ENCODE results near the gene NKX1-1.
"Not testable (repeated sequence)": the region's sequence is repeated elsewhere in the genome, so short reads cannot be mapped to it uniquely, and the experiment has no call there.

Gene NKX1-1

DNA sequence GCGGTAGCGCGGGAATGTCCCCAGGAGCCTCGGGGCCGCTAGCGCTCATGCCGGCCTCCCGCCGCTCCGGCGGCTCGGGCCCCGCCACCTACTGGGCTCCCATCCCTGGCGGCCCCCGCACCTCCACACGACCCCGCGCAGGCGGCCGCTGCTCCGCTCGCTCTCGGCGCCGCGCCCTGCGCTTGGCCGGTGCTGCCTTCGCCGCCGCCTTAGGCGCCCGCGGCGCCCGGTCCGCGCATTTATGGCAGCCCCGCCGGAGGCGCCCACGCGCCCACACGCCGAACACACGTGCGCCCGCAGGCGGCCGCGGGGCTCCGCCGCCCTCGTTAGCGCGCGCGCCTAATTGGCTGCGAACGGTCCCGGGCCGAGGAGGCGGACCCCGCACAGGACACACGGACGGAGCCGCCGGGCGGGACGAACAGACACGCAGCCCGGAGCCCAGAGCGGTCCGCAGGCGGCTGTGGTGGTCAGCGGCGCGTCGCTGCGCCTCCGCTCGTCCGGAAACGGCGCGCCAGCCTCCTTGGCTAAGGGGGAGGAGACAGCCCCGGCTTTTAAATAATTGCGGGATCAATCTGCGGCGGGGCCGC, at the start of gene NKX1-1:
TSS of gene NKX1-1 (minus strand) at position 49 of the 587 bp plus-strand sequence. CDS start at position 49, 0 bp downstream.
- no peak for DNase-seq (ENCODE audit: low read depth)

DNA sequence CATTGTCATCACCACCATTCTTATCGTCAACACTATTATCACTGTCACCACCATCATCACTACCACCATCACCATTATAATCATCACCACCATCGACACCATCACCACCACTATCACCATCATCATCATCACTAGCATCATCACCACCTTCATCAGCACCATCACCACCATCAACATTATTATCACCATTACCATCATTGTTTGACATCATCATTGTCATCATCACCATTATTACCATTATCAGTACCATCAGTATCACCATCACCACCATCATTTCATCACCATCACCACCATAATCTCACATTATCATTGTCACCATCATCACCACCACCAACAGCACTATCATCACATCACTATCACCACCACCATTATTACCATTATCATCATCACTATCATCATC, 47.5 kb upstream of the NKX1-1 start:
- no peak for DNase-seq (ENCODE audit: low read depth)

DNA sequence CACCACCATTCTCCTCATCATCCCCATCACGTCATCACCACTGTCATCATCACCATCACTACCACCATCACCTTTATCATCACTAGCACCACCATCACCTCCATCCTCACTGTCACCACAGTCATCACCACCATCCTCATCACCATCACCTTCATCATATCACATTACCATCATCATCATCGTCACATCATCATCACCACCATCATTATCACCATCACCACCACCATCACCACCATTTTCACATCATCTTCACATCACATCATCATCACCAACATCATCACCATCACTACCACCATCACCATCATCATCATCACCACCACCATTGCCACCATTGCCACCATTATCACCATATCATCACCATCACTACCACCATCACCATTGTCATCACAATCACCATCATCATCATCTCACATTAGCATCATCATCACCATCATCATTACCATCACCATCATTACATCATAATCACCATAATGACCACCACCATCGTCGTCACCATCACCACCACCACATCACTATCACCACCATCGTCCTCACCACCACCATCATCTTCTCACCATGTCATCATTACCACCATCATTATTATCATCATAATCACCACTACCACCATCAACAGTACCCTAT, 46.3 kb upstream of the NKX1-1 start:
- DNase-seq (ENCODE audit: low read depth) = no peak

DNA sequence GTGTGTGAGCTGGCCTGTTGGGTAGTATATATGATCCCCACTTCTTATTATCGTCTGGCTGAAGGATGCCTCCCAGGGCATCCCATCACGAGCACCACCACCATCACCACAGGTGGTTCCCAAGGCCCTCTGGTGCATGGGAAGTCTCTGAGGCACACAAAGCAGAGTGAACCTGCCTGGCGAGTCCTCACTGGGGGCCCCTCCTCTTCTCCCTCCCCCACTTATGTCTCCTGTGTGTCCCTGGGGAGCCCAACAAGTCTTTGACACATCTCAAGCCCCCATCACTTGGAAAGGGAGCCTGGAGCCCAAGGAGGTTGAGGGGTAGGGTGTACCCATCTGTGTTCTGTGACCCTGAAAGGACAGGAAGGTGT, 45.5 kb upstream of the NKX1-1 start:
- no peak for DNase-seq (ENCODE audit: low read depth)

DNA sequence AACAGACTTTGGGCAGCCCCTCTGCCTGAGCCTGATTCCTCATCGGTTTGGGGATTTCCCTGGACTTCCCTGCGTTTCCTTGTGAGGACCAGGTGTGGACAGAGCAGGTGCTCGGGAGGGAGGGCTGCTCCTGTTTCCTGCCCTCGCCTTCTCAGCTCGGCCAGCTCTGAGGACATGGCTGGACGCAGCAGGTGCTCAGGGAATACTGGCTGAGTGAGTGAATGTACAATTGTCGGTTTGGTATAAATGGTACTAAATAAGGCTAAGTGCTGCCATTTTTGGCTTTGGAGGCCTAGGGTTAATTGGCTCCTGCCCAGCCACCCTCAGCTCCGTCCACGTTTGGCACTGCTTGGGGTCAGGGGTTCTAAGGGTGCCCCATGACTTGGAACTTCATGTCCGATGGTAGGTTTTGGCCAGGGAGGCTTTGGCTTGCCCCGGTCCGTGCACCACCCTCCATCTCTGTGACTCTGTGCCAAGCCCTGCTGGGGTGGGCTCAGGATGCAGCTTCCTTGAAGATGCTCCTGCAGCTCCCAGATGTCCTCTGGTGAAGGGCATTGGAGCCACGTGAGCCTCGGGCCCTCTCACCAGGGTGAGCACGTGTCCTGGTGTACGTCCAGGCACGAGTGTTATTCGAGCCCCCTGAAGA, 45.0 kb upstream of the NKX1-1 start:
- no peak for DNase-seq (ENCODE audit: low read depth)

DNA sequence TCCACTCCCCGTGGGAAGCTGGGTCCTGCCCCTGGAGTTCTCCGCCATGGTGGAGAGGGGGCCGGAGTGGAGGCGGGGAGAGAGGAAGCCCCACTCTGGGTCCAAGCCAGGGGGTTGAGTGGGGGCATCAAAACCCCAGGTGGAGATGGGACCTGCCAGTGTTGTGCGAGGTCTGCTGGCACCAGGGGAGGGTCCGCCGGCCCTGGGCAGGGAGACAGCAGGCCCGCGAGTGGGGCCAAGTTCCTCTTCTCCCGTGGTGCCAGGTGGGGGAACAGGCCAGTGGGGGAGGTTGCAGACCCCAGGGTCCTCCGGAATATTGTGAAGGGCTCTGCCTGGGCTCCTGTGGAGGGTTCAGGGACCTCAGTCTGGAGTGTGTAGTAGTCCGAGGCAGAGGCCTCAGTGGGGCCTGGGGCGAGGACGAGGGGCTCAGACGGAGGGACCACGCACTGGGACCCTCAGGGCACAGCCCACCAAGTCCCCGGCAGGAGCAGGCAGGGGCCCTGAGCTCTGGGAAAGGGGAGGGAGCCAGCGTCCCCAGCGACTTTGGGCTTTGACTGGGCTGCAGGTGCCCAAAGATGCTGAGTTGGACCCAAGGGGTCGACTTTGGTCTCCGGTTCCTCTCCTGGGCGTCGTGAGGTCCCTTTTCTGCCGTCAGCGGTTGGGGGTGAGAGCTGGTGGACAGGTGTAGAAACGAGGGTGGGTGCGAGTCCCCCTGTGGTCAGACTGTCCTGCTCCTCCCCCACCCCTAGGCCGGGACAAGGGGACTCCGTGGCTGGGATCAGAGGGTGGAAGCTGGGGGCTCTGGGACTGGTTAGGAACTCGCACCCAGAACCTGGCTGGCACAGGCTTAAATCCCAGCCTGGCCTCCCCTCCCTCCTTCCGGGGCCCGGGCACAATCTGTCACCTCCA, 43.8 kb upstream of the NKX1-1 start:
- DNase-seq (ENCODE audit: low read depth) = no peak

DNA sequence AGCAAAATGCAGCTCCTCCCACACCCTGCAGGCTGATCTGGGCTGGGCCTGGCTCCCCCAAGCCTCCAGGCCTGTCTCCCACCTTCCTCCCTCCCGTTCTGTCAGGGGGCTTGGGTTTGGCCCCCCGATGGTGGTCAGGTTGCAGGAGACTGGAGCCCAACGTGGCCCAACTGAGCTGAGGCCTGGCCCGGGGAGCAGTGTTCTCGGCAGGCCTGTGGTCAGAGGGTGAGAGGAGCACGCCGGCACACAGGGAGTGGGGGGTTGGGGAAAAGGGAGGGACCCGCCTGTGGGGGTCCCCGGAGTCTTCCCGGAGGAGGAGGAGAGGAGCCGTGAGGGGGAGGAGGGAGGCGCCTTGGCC, 43.2 kb upstream of the NKX1-1 start:
- no peak for DNase-seq (ENCODE audit: low read depth)

DNA sequence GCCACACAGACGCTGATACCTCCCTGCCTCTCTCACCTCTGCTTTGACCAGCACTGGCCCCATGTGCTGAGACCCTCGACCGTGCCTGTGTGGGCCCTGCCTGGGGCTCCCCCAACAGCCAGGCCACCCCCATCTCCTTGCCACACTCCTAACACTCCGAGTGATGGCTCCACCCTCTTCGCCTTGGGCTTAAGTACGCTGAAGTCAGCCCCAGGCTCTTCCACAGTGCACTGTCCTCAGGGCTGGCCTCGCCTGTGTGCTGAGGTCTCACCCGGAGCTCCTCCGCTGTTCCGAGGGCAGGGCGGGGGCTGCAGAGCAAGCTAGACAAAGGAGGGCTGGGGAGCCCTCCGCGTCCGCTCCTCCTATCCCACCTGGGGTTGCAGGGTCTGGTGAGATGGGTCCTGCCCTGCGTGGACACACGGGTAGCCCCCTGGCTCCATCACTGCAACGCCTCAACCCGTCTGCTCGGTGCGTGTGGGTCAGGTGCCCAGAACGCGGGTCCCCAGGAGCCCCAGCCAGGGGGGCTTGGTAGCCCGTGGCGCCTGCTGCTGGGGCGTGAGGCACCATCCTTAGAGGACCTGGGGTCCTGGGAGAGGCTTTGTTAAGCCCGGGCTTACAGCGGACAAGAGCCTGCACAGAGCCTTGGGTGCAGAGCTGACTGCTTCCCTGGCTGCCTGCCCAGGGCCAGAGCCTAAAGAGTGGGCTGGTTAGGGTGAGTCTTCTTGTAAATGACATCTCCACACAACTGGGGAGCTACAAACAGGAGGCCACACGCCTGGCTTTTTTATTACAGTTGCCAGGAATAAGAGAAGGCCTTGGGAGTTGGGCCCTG, 42.6 kb upstream of the NKX1-1 start:
- no peak for DNase-seq (ENCODE audit: low read depth)

DNA sequence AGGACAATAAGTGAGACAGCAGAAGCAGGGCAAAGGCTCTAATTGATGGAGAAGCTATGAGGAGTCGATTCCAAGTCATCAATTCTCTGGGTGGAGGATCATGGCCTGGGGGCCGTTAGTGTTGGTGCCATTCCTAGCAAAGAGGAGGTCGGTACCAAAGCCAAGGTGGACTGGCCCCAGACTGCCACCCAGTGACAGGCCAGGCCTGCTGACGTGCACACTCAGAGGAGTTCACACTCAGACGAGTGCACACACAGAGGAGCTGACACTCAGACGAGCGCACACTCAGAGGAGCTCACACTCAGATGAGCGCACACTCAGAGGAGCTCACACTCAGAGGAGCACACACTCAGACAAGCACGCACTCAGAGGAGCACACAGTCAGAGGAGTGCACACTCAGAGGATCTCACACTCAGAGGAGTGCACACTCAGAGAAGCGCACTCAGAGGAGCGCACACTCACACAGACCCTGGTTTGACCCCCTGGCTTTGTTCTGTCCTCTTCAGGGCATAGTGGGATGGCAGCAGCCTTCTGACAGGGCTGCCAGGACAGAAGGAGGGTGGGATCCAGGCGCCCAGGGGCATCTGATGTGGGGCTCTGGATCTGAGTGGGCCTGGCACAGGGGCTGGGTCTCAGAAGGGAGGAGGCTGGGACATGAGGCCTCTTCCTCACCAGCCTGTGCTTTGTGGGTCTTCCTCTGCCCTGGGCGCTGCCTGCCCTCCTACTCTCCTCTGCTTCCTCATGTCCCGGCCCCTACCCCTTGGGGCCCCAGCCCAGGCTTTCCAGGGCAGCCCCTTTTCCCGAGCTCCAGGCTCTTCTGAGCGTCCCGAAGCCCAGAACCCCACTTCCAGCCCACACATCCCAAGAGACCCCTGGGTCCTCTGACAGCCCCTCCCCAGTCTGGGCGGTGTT, 41.7 kb upstream of the NKX1-1 start:
- DNase-seq (ENCODE audit: low read depth) = no peak

DNA sequence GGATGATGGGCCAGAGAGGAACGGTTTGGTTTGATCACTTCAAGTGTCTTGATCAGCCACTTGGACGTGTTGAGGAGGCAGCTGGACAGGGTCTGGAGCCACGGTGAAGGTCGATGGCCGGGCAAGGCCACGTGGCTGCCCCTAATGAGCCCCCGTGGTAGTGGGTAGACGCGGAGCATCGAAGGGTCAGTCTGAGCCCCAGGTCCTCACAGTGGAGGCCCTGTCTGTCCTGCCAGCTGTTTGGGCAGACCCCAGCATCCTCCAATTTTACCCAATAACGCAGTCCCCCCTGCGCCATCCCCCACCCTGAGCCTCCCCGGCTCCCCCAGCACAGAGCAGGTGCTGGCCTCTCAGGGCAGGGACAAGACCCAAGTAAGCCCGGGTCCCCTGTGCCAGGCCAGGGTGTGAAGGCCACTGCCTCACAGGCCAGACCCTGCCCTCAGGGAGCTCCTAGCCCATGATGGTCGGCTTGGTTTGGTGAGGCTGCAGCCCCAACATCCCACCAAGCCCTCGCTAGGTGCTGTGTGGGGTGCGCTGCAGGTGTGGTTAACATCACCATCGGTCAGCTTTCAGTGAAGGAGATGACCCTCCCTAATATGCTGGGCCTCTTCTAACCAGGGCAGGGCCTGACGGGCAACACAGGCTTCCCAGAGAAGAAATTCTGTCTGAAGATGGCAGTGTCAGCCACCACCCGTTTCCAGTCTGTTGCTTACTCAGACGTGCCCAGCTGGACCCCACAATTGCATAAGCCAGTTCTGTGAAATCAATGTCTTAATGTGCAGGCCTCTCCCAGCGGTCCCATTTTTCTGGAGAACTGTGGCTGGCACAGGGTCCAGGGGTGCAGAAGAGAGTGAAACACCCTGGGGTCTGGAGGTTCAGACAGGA, 40.5 kb upstream of the NKX1-1 start:
- no peak for DNase-seq (ENCODE audit: low read depth)

DNA sequence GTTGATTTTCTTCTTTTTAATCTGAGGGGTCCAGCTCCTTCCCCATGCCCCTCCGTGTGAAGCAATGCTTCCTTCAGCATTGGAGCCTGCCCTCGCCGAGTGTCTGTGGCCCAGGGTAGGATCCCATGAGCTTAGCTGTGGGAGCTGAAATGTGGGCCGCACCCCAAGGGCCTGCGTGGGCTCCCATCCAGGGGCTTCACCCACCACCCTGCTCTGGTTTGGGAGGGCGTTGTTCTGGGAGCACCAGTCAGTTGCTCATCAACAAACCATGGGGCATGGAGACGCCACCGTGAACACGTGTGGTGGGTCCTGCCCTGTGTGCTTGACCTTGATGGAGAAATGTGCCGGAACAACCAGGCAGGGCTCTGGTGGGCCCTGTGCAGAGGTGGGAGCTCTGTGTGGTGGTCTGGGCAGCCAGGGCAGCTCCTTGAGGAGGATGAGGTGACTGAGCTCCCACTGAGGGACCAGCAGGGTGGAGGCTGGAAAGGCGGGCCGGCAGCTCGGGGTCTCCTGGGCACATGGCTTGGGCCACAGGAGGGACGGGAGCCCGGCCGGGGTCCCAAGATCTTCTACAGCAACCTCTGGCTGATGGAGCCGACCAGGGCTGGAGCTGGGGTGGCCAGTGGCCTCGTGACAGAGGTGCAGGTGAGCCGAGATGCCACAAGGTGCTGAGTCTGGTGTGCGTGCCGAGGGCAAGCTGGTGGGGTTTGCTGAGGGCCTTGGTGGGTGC, 39.6 kb upstream of the NKX1-1 start:
- DNase-seq (ENCODE audit: low read depth) = no peak

DNA sequence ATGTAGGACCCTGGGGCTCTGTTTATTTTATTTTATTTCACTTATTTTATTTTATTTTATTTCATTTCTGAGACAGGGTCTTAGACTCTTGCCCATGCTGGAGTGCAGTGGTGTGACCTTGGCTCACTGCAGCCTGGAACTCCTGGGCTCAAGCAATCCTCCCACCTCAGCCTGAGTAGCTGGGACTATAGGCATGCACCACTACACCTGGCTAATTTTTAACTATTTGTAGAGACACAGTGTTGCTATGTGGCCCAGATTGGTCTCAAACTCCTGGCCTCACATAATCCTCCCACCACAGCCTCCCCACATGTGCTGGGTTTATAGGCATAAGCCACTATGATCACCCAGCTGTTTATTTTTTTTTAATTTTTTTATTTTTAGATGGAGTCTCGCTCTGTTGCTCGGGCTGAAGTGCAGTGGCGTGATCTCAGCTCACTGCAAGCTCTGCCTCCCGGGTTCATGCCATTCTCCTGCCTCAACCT, 37.5 kb upstream of the NKX1-1 start:
- DNase-seq (ENCODE audit: low read depth) = not testable (repeated sequence)

DNA sequence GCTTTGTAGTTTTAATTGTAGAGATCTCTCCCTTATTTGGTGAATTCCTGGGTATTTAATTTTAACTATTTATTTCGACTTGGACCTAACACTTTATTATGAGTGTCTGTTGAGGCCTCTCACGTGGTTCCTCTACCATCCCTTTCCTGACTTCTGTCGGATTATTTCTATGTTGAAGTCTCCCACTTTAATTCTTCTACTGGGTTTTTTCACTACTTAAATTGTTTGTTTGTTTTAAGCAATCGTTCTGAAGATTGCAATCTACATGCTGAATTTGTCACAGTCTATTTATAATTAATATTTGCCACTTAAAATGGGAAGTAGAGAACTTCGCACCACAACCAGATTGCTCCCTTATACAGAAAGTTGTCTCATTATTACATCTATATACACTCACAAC, 20.8 kb upstream of the NKX1-1 start:
- DNase-seq (ENCODE audit: low read depth) = no peak

DNA sequence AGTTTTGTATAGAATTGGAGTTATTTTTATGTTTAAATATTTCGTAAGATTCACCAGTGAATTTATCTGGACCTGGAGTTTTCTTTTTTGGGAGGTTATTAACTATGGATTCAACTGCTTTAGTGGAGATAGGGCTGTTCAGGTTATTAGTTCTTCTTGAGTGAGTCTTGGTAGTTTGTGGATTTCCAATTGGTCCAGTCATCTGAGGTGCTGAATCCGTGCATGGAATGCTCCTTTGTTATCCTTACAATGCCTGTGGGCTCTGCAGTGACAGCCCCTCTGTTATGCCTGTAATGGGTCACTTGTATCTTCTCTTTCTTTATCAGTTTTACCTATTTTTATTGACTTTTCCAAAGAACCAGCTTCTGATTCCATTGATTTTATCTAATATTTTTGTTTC, 15.4 kb upstream of the NKX1-1 start:
- no peak for DNase-seq (ENCODE audit: low read depth)

DNA sequence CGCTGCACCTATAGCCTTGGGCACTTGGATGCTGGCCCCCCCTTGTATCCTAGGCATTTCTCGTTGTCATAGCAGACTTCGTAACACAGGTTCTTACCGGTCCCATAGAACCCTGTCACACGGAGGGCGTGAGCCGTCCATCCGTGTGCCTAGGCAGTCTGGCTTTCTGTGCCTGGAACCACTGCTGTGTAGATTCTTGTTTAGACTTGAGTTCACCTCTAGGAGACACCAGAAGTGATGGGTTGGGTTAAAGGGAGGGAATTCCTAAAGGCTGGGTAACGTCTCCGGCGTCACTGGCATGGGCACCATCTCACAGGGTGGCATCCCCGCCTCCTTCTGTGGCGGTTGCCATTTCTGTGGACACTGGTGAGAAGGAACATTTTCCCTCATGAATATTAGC, 13.5 kb upstream of the NKX1-1 start:
- no peak for DNase-seq (ENCODE audit: low read depth)

DNA sequence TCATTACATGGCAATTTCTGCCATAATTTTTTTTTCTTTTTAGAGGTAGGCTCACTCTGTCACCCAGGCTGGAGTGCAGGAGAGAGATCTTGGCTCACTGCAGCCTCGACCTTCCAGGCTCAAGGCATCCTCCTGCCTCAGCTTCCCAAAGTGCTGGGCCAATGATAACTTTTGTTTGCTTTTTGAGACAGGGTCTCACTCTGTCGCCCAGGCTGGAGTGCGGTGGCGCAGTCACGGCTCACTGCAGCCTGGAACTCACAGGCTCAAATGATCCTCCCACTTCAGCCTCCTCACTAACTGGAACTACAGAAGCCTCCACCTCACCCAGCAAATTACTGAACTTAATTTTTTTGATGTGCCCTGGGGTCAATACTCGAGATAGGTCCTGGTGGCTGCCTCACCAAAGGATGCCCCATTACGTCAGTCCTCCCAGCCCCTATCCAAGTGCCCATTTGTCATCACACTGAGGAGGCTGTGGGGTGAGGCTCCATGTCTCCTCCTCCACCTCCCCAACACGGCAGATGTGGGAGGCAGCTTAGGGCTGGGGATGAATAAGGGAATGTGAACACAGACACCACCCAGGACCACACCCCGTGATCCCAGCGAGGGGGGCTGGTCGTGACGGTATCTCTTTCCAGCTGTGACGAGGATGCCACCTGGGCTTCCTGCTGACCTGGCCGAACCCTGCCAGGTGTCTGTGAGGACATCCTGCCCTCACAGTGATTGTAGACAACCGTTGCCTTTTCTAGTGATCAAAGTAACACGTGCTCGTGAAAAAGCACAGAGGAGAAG, 12.4 kb upstream of the NKX1-1 start:
- no peak for DNase-seq (ENCODE audit: low read depth)

DNA sequence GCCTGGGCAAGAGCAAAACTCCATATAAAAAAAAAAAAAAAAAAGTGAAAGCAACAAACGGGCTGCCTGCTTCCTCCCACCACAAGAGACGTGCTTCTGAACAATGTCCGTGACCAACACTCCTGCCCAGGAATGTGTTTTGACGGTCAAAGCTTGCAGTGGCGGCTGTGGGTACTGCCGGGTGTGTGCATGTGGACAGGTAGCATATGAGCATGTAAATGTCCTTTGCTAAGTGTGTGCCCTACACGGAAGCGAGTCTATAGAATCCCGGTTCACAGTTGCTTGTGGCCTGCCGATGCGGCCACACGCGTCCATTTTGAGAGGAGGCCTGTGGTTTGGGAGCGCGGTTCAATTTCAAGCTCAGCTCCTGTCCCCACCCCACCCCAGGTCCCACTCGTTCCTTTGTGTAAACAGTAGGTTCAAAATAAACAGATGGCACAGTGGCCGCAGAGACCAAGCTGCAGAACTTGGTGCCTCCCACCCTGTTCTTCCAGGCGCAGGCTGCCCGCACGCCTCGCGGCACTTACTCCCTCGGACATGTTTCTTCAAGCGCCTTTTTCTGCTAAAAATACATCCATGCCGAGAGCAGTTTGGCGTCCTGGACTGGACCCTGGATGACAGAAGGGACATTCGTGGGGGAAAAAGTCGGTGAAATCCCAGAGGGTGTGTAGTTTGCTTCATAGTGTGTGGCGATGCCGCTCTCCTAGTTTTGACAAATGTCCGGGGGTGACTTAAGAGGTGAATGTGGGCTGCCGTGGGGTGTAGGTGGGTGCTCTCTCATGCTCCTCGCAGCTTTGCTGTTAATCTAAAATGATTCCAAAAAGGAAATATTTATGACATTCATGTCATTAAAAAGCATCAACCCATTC, 11.5 kb upstream of the NKX1-1 start:
- DNase-seq (ENCODE audit: low read depth) = no peak

Measured in stimulated activated CD8-positive, alpha-beta memory T cell treated with anti-CD3 and anti-CD28 coated beads, Interleukin-12 subunit alpha, Interleukin-12 subunit beta, amount 100 ng/mL, for 4 hours (primary cell).